ENCODE results near the gene LAPTM4A. TPM values are rescaled to one million over a fixed set of nuclear protein-coding genes. Genes with fewer than 3 reads are reported as not detected.

Gene LAPTM4A
- total RNA-seq = 100 to 1,000 TPM; 145 TPM

DNA sequence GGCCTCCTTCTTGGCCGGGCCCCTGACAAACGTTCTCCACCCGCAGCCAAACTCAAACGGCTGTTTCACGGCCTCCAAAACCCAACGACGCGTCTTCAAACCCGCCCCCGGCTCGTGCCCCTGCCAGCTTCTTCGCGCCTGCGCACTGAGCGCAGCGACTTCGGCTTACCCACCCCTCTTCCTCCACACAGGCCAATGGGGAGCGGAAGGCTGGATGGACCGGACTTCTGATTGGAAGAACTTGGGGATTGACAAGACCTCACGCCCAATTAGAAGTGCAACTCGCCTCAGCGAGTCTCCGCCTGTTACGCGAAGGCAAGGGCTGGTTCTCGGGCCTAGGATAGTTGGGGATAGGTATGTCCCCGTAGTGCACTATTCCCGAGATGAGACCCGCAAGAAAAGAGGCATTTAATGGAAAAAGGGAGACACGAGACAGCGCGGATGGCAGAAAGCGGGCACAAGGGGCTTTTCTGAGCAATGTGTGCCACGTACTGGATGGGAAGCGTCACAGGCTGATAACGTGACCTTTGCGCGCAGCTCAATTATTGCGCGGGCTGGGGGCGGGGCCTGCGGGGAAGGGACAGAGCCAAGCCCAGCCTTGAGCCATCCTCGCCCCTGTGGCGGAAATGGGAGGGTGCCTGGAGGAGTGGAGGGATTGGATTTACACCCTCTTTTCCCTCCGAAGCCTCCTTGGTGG is at the start of gene LAPTM4A:
Gene LAPTM4A (minus strand): TSS at position 97 of the 697 bp plus-strand sequence. CDS start 108 bp downstream, outside the sequence.
- Histone ChIP-seq H3K4me1 (peaks cover 0 to 36% of the 10 kb centered on the region in 2 donors), H3K27ac (peak within 1 kb of the TSS; percentile 97 to 99), H3K4me3 (peak within 1 kb of the TSS; percentile 84 to 90), H3K9me3 (no peaks in the 10 kb centered on the region), H3K27me3 (no peaks in the 10 kb centered on the region), H3K36me3 (no peaks in the 10 kb centered on the region)
- TF ChIP-seq, protein P1, sequence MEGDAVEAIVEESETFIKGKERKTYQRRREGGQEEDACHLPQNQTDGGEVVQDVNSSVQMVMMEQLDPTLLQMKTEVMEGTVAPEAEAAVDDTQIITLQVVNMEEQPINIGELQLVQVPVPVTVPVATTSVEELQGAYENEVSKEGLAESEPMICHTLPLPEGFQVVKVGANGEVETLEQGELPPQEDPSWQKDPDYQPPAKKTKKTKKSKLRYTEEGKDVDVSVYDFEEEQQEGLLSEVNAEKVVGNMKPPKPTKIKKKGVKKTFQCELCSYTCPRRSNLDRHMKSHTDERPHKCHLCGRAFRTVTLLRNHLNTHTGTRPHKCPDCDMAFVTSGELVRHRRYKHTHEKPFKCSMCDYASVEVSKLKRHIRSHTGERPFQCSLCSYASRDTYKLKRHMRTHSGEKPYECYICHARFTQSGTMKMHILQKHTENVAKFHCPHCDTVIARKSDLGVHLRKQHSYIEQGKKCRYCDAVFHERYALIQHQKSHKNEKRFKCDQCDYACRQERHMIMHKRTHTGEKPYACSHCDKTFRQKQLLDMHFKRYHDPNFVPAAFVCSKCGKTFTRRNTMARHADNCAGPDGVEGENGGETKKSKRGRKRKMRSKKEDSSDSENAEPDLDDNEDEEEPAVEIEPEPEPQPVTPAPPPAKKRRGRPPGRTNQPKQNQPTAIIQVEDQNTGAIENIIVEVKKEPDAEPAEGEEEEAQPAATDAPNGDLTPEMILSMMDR (IDR thresholded peaks at IDR 0.05) = no peak
- DNase-seq (ENCODE audit: low spot score) = peak; percentile 100

DNA sequence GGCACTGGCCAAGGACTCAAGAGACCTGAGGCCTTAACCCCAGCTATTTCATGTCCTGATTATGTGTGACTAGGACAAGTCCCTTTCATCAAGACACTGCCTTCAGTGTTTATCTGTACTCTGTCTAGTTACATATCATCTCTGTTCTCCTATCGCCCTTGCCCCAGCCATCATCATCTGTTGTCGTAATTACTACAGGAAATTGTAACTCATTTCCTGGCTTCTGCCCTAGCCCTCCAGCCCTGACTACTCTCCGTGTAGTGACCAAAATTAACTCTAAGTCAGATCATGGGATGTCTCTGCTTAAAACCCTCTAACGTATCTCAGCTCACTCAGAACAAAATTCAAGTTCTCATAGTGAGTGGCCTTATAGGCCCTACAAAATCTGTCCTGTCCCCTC is 49.3 kb upstream of the LAPTM4A start:
- Histone ChIP-seq H3K4me3 (no peak overlapping the region), H3K27me3 (no peaks in the 10 kb centered on the region), H3K36me3 (no peaks in the 10 kb centered on the region), H3K9me3 (peaks cover 0 to 8% of the 10 kb centered on the region in 2 donors), H3K27ac (no peak overlapping the region), H3K4me1 (no peaks in the 10 kb centered on the region)
- no peak for DNase-seq (ENCODE audit: low spot score)
- TF ChIP-seq, protein P1 (IDR thresholded peaks at IDR 0.05) = no peak

DNA sequence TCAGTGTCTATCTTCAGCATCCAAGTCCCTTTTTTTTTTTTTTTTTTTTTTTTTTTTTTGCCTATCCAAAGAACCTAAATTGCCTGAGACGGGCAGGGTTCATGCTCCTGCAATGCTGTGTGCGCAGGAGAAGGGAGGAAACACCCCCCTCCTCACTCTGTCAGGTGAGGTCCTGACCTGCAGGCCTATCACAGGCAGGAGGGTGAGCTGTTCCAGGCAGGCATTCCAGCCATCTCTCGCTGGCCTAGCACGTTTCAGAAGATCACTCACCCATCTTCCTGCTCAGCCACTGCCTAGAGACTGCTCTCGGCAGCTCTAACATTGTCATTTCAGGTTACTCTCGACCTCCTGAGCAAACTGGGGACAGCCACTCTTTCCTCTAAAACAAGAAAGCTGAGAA is 48.4 kb upstream of the LAPTM4A start:
- H3K27ac ChIP-seq = no peak overlapping the region
- H3K27me3 ChIP-seq = no peaks in the 10 kb centered on the region
- H3K4me3 ChIP-seq = no peak overlapping the region
- no peaks in the 10 kb centered on the region for H3K4me1 ChIP-seq
- TF ChIP-seq, protein P1 (IDR thresholded peaks at IDR 0.05) = no peak
- DNase-seq (ENCODE audit: low spot score) = no peak
- peaks cover 0 to 8% of the 10 kb centered on the region in 2 donors for H3K9me3 ChIP-seq
- no peaks in the 10 kb centered on the region for H3K36me3 ChIP-seq

DNA sequence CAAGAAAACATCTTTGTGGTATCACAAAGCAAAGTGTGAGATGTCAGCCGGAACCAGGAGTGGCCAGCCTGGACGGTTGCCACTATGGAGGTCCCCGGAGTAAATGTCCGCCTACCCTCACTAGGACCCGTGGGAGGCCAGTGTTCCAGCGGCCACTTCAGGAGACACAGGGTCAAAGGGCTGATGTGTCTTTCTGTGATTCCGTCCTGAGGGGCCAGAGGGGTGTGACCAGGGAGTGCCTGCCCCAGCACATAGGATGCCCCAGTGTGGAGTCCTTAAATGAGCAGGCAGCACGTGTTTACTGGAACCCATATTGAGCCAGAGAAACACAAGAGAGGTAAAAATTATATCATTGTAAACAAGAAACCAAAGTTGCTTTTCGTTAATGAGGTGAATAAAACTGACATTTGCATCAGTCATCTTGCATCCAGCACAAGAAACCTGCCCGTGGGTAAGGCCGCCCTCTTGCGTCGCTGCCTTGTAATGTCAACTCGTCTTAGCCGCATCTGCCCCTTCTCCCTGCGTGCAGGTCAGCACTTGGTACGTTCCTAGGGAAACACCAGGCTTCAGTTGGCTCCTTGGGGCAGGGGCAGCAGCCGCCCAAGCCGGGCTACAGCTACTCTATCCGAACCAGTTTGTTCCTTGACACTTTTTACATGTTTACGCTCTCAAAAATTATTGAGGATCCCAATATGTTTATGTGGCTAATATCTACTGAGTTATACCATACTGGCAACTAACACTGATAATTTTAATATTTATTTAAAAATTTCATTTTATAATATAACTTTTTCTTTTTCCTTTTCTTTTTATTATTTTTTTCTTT is 46.7 kb upstream of the LAPTM4A start:
- Histone ChIP-seq H3K4me3 (no peak overlapping the region), H3K36me3 (no peaks in the 10 kb centered on the region), H3K27ac (no peak overlapping the region), H3K4me1 (no peaks in the 10 kb centered on the region), H3K9me3 (peaks cover 0 to 8% of the 10 kb centered on the region in 2 donors), H3K27me3 (no peaks in the 10 kb centered on the region)
- DNase-seq (ENCODE audit: low spot score) = peak; percentile 92
- TF ChIP-seq, protein P1 (IDR thresholded peaks at IDR 0.05) = peak; percentile 75 to 94

DNA sequence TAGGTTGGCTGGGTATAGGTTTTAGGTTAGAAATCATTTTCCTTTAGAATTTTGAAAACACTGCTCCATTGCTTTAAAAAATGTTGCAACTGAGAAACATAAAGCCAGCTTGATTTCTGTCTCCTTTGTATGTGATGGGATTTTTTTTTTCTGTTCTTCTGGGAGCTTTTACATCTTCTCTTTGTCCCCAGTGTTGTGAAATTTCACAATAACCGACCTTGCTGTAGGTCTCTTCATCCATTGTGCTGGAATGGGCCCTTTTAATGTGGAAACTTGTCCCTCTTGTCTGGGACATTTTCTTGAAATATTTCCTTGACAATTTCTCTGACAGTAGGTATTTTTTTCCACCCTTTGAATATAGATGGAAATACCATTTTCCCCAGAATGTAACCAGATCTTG is 44.0 kb upstream of the LAPTM4A start:
- H3K27ac ChIP-seq = no peak overlapping the region

More for the DNA sequence above, 44.0 kb upstream of the LAPTM4A start:
- no peak for DNase-seq (ENCODE audit: low spot score)
- no peaks in the 10 kb centered on the region for H3K27me3 ChIP-seq
- no peaks in the 10 kb centered on the region for H3K36me3 ChIP-seq
- no peaks in the 10 kb centered on the region for H3K9me3 ChIP-seq
- TF ChIP-seq, protein P1 (IDR thresholded peaks at IDR 0.05) = no peak
- peaks cover 0 to 10% of the 10 kb centered on the region in 2 donors for H3K4me1 ChIP-seq
- H3K4me3 ChIP-seq = no peak overlapping the region
